Endothelial cell of umbilical vein (primary cell): Measurements from ENCODE around the gene SLC8A1. TPM values are rescaled to one million over a fixed set of nuclear protein-coding genes. Genes with fewer than 3 reads are reported as not detected.

Source experiments
- BruUV-seq: library from RNA; stranded (reverse); fragments of 400-500 nt; replicated peaks from 2 replicates; lab custom pipeline; 2021; lab: Mats Ljungman, UMichigan
- CTCF ChIA-PET: fragments of 300-600, 350-600 bp; sonication (Branson Sonifier 250); formaldehyde crosslinking; loops from one replicate; lab custom pipeline; 2021; ENCODE audit warnings: antibody characterized with exemption, inconsistent platforms; lab: Charles Lee
- POLR2A ChIA-PET: fragments of 300-600, 350-600 bp; sonication (Branson Sonifier 250); formaldehyde crosslinking; loops from one replicate; lab custom pipeline; 2021; ENCODE audit warnings: antibody characterized with exemption, inconsistent platforms; lab: Charles Lee
- DNase-seq: peaks from one replicate; pipeline ENCODE4 v3.0.0-alpha.2; 2011; ENCODE audit warnings: low read depth, low spot score
- FAIRE-seq: peaks from 2 replicates; lab custom pipeline; 2011; peaks lifted over from hg19 to GRCh38; lab: Jason Lieb, UNC
- H2AFZ ChIP-seq: 2 replicates; pipeline ENCODE4 v1.6.0; 2012; ENCODE audit warnings: low read depth, low read length, control low read depth, inconsistent platforms
- H3K27ac ChIP-seq: 2 replicates; pipeline ENCODE4 v1.5.1; 2011; ENCODE audit warnings: low read depth, mild to moderate bottlenecking, control low read depth, low read length, moderate library complexity; ENCODE audit not compliant: insufficient read depth
- H3K27me3 ChIP-seq, 2 experiments: 2 replicates each; pipeline versions ENCODE4 v1.6.0 to v1.6.1; 2011; ENCODE audit warnings: low read length in 2 of 2, mixed read lengths in 1 of 2; ENCODE audit not compliant: control insufficient read depth in 2 of 2, insufficient read depth in 2 of 2
- H3K36me3 ChIP-seq, 2 experiments: 2 replicates in 1 of 2; 3 replicates in 1 of 2; pipeline ENCODE4 v1.5.1; 2011; ENCODE audit warnings: low read length in 2 of 2, mild to moderate bottlenecking in 1 of 2, moderate library complexity in 1 of 2; ENCODE audit not compliant: control insufficient read depth in 2 of 2, insufficient read depth in 2 of 2; ENCODE audit errors: extremely low read depth in 1 of 2
- H3K4me1 ChIP-seq: 3 replicates; pipeline ENCODE4 v1.5.1; 2011; ENCODE audit warnings: mild to moderate bottlenecking, low read length; ENCODE audit not compliant: control insufficient read depth, insufficient read depth; ENCODE audit errors: extremely low read depth
- H3K4me2 ChIP-seq: 2 replicates; pipeline ENCODE4 v1.6.1; 2011; ENCODE audit warnings: low read length, control low read depth, mixed read lengths; ENCODE audit not compliant: insufficient read depth
- H3K4me3 ChIP-seq, 3 experiments: fragments of 200-600 bp in 1 of 3; sonication (generic), shearing (Covaris generic) in 1 of 3; replicated peaks in 1 of 3; 2 replicates each; pipeline ENCODE4 v1.5.1; 2011 to 2016; ENCODE audit warnings: control low read depth in 3 of 3, low read length in 3 of 3, mild to moderate bottlenecking in 2 of 3, inconsistent platforms in 1 of 3, low read depth in 1 of 3, moderate library complexity in 1 of 3; ENCODE audit not compliant: insufficient read depth in 1 of 3
- H3K79me2 ChIP-seq: 2 replicates; pipeline ENCODE4 v1.6.0; 2012; ENCODE audit warnings: low read length, inconsistent platforms; ENCODE audit not compliant: control insufficient read depth, insufficient read depth
- H3K9ac ChIP-seq: replicated peaks from 2 replicates; pipeline ENCODE3; 2011; ENCODE audit warnings: low read length, control low read depth; ENCODE audit not compliant: insufficient read depth; ENCODE audit errors: extremely low read depth
- H3K9me1 ChIP-seq: replicated peaks from 3 replicates; pipeline ENCODE4 v1.6.0; 2011; ENCODE audit warnings: mild to moderate bottlenecking, low read length; ENCODE audit not compliant: control insufficient read depth, insufficient read depth; ENCODE audit errors: extremely low read depth
- H3K9me3 ChIP-seq: replicated peaks from 2 replicates; pipeline ENCODE4 v1.5.1; 2012; ENCODE audit warnings: low read length, inconsistent platforms; ENCODE audit not compliant: control insufficient read depth, insufficient read depth
- H4K20me1 ChIP-seq: replicated peaks from 2 replicates; pipeline ENCODE3; 2011; ENCODE audit warnings: mild to moderate bottlenecking, low read length; ENCODE audit not compliant: control insufficient read depth, insufficient read depth; ENCODE audit errors: extremely low read depth
- CTCF ChIP-seq, 2 donors: IDR thresholded peaks; 1 replicate in 1 of 2; 2 replicates in 1 of 2; pipeline ENCODE4 v1.5.1; 2011; ENCODE audit warnings: low read length in 2 of 2, mild to moderate bottlenecking in 2 of 2, moderate library complexity in 2 of 2, control low read depth in 1 of 2, inconsistent platforms in 1 of 2, low read depth in 1 of 2; ENCODE audit not compliant: insufficient read depth in 1 of 2; ENCODE audit errors: extremely low read depth in 1 of 2
- EZH2 ChIP-seq: IDR thresholded peaks from 2 replicates; pipeline ENCODE4 v1.6.1; 2012; ENCODE audit warnings: borderline replicate concordance, low read depth, mild to moderate bottlenecking, moderate library complexity, low read length, inconsistent platforms; ENCODE audit not compliant: severe bottlenecking
- FOS ChIP-seq: IDR thresholded peaks from 2 replicates; pipeline ENCODE4 v1.6.1; 2011; ENCODE audit warnings: mild to moderate bottlenecking, low read length, moderate library complexity, borderline replicate concordance; ENCODE audit not compliant: insufficient read depth
- GATA2 ChIP-seq: IDR thresholded peaks from 2 replicates; pipeline ENCODE4 v1.7.0; 2011; ENCODE audit warnings: low read depth, mild to moderate bottlenecking, moderate library complexity, mixed read lengths, low read length; ENCODE audit not compliant: insufficient read length, insufficient read depth
- JUN ChIP-seq: IDR thresholded peaks from 2 replicates; pipeline ENCODE4 v1.6.1; 2011; ENCODE audit warnings: borderline replicate concordance, low read depth; ENCODE audit not compliant: insufficient read length, insufficient read depth
- MAX ChIP-seq: IDR thresholded peaks from 2 replicates; pipeline ENCODE4 v1.6.1; 2011; ENCODE audit not compliant: insufficient read depth, insufficient read length
- MYC ChIP-seq: IDR thresholded peaks from one replicate; pipeline ENCODE4 v1.6.1; 2011; ENCODE audit warnings: mild to moderate bottlenecking, low read depth, low read length
- POLR2A ChIP-seq: IDR thresholded peaks from 2 replicates; pipeline ENCODE4 v1.6.1; 2012; ENCODE audit warnings: low read depth, mild to moderate bottlenecking, control low read depth, low read length
- POLR2AphosphoS5 ChIP-seq: IDR thresholded peaks from 2 replicates; pipeline ENCODE4 v1.6.1; 2012; ENCODE audit warnings: low read depth, mild to moderate bottlenecking, control low read depth, low read length, moderate library complexity; ENCODE audit not compliant: insufficient read depth
- dilution Hi-C: fragments of 300-500 bp; cut with MboI; formaldehyde crosslinking; loops from one replicate; pipeline ENCODE4 v1.15.0; 2019; ENCODE audit warnings: low sequenced_read_pairs; ENCODE audit not compliant: extremely low pct_ligation_motif_present
- intact Hi-C: fragments of 100-400 bp; cut with micrococcal nuclease; formaldehyde crosslinking; loops from one replicate; pipeline ENCODE4 v1.10.0; 2022
- polyA plus RNA-seq, 4 experiments: library from polyadenylated mRNA; depleted of rRNA in 3 of 4; stranded (reverse) in 3 of 4; unstranded in 1 of 4; fragments of >200 nt; gene quantifications; 2 replicates each; pipeline versions ENCODE4 v1.2.1 to v1.2.3, GENCODE V29; 2011 to 2012; ENCODE audit warnings: missing spikeins in 1 of 4
- total RNA-seq: library from RNA; stranded (reverse); gene quantifications from 2 replicates; pipeline ENCODE4 v1.2.3, GENCODE V29; 2021

Gene SLC8A1
- total and polyA plus RNA-seq, 2 donors (not counting 3 experiments of a cell fraction or from before 2014, with no cell fraction given), result 0.19 to 1.8 TPM

- dilution Hi-C loops, result no loop called here
- CTCF ChIA-PET, result no interaction called here
- no peak overlapping the region for H3K9ac ChIP-seq
Observed at GRCh38 chr2:40103590-40103989, 348.3 kb downstream of the SLC8A1 start.

More at GRCh38 chr2:40103590-40103989, 348.3 kb downstream of the SLC8A1 start:
- no peaks in the 10 kb centered on the region for H3K79me2 ChIP-seq
- no peak for FAIRE-seq
- no peak for TF ChIP-seq FOS
- TF ChIP-seq GATA2, result no peak
- TF ChIP-seq EZH2, result no peak
- no peak for TF ChIP-seq MAX
- TF ChIP-seq CTCF (IDR thresholded peaks at IDR 0.05; ENCODE audit: extremely low read depth in 1 of 2, insufficient read depth in 1 of 2, low read depth in 1 of 2, low read length in 2 of 2), result no peak
- no peak for TF ChIP-seq POLR2AphosphoS5
- no peak for TF ChIP-seq MYC
- TF ChIP-seq POLR2A, result no peak
- no peak for TF ChIP-seq JUN
- no peak overlapping the region for H3K4me2 ChIP-seq
- no peak for DNase-seq
- no peaks in the 10 kb centered on the region for H3K36me3 ChIP-seq
- H3K9me3 ChIP-seq, result no peaks in the 10 kb centered on the region
- POLR2A ChIA-PET, result no interaction called here
- H2AFZ ChIP-seq, result no peak overlapping the region
- no peaks in the 10 kb centered on the region for H3K9me1 ChIP-seq
- H3K27me3 ChIP-seq, result no peaks in the 10 kb centered on the region
- H3K27ac ChIP-seq, result no peak overlapping the region
- no peaks in the 10 kb centered on the region for H4K20me1 ChIP-seq
- H3K4me1 ChIP-seq, result no peaks in the 10 kb centered on the region
- H3K4me3 ChIP-seq, result no peak overlapping the region
- BruUV-seq, result no TSS peak
- intact Hi-C loops, result no loop called here
